Activated T-helper 1 cell treated with anti-CD3 and anti-CD28 coated beads, Interleukin-12 subunit alpha, Interleukin-12 subunit beta, Interleukin-2, Interleukin-4 antibody, amounts not matched to agents 30 ng/mL and 10 ng/mL and 1 ng/mL, durations not matched to agents 14 hours and 24 hours and 36 hours (primary cell): ENCODE measurements around the gene MYH16. TPM values are rescaled to one million over a fixed set of nuclear protein-coding genes. Genes with fewer than 3 reads are reported as not detected.
A peak's percentile ranks its signal among the peaks of the same experiment; 100 is the strongest.
"Not testable (repeated sequence)": the region's sequence is repeated elsewhere in the genome, so short reads cannot be mapped to it uniquely, and the experiment has no call there.

Experiments used
- DNase-seq: peaks from one replicate; pipeline ENCODE4 v3.0.0; 2021; ENCODE audit warnings: low spot score
- H3K27ac Mint-ChIP-seq: one replicate; pipeline ENCODE4 v1.8.0; 2021; ENCODE audit warnings: mild to moderate bottlenecking, mixed read lengths
- H3K27me3 Mint-ChIP-seq: one replicate; pipeline ENCODE4 v1.8.0; 2022; ENCODE audit warnings: mild to moderate bottlenecking, moderate library complexity, mixed read lengths; ENCODE audit not compliant: insufficient read depth
- H3K36me3 Mint-ChIP-seq: one replicate; pipeline ENCODE4 v1.8.0; 2021; ENCODE audit warnings: low read depth, mixed read lengths
- H3K4me1 Mint-ChIP-seq: one replicate; pipeline ENCODE4 v1.8.0; 2021; ENCODE audit warnings: low read depth, mixed read lengths
- H3K4me3 Mint-ChIP-seq: one replicate; pipeline ENCODE4 v1.8.0; 2021; ENCODE audit warnings: mild to moderate bottlenecking, moderate library complexity, mixed read lengths
- H3K9me3 Mint-ChIP-seq: one replicate; pipeline ENCODE4 v1.8.0; 2021; ENCODE audit warnings: mixed read lengths
- intact Hi-C: fragments of 100-400 bp; cut with micrococcal nuclease; formaldehyde crosslinking; loops from one replicate; pipeline ENCODE4 v1.15.1; 2024
- total RNA-seq: library from RNA; stranded (reverse); gene quantifications from 2 replicates; pipeline ENCODE4 v1.2.3, GENCODE V29; 2022

MYH16 gene
- total RNA-seq = not detected in 2 replicates

DNA sequence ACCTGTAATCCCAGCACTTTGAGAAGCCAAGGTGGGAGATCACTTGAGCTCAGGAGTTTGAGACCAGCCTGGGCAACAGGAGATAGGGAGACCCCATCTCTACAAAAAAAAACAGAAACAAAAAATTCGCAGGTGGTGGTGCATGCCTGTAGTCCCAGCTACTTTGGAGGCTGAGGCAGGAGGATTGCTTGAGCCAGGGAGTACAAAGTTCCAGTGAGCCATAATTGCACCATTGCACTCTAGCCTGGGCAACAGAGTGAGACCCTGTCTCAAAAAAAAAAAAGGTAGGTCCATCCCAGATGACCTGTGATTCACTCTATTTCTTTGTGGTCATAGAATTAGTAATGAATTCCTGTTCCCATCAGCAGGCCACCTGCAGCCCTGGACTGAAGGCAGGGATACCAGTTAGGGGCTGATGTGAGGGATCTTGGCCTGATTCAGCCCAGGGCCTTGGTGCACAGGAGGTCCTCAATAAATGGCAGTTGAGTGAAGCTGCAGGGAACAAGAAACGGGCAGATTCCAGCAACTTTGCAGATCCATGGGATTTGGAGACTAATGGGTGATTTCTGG lies at the start of gene MYH16:
MYH16 (plus strand) TSS at position 364 of the 570 bp plus-strand sequence.
- Mint-ChIP-seq H3K4me1 (peaks cover 11% of the 10 kb centered on the region), H3K4me3 (no peak within 1 kb of the TSS), H3K27ac (peak within 1 kb of the TSS; percentile 1), H3K9me3 (no peaks in the 10 kb centered on the region), H3K27me3 (peaks cover 2% of the 10 kb centered on the region), H3K36me3 (no peaks in the 10 kb centered on the region)
- DNase-seq = no peak
- intact Hi-C loops = no loop called here

DNA sequence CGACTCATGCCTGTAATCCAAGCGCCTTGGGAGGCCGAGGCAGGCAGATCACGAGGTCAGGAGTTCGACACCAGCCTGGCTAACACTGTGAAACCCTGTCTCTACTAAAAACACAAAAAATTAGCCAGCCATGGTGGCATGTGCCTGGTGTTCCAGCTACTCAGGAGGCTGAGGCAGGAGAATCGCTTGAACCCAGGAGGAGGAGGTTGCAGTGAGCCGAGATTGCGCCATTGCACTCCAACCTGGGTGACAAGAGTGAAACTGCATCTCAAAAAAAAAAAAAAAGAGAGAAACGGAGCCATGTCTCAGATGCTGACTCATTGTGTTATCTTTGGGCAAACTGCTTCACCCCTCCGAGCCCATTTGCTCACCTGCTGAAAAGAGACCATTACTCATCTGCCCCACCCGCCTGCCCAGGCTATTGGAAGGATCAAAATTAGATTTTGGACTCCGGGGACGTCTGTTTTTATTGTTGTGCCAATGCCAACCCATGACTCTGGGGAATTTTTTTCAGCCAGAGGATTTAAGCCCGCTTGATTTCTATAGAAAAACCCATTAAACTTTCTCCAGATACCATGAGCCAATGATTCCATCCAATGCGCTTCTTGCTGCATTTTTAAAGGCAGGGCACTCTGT lies 48.3 kb upstream of the MYH16 start:
- H3K27ac Mint-ChIP-seq, intact Hi-C loops, H3K27me3 Mint-ChIP-seq, H3K4me3 Mint-ChIP-seq, H3K9me3 Mint-ChIP-seq, DNase-seq, H3K36me3 Mint-ChIP-seq: not testable (repeated sequence)
- H3K4me1 Mint-ChIP-seq = peaks cover 12% of the 10 kb centered on the region

DNA sequence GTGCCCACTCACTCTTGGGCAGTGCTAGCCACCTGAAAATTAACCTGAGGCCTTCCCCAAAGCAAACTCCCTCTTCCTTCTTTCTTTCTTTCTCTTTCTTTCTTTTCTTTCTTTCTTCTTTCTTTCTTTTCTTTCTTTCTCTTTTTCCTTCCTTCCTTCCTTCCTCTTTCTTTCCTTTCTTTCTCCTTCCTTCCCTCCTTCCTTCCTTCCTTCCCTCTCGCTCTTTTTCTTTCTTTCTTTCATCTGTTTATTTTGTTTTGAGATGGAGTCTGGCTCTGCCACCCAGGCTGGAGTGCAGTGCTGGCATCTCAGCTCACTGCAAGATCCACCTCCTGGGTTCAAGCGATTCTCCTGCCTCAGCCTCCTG lies 47.8 kb upstream of the MYH16 start:
- no peak overlapping the region for H3K4me3 Mint-ChIP-seq
- H3K4me1 Mint-ChIP-seq = peaks cover 12% of the 10 kb centered on the region
- no peaks in the 10 kb centered on the region for H3K36me3 Mint-ChIP-seq
- H3K27ac Mint-ChIP-seq = no peak overlapping the region
- no peaks in the 10 kb centered on the region for H3K9me3 Mint-ChIP-seq
- H3K27me3 Mint-ChIP-seq = no peaks in the 10 kb centered on the region
- intact Hi-C loops = no loop called here
- no peak for DNase-seq

DNA sequence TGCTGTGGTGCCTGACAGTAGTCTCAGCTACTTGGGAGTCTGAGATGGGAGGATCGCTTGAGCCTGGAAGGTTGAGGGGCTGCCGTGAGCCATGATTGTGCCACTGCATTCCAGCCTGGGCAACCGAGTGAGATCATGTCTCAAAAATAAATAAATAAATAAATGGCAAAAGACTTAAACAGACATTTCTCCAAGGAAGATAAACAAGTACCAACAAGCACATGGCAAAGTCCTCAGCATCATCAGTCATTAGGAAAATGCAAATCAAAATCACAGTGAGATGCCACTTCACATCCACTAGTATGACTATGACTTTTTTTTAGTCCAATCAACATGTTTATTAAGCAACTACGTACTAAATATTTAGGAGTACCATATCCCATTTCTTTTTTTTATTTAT lies 43.4 kb upstream of the MYH16 start:
- intact Hi-C loops = no loop called here
- DNase-seq = no peak
- no peak overlapping the region for H3K27ac Mint-ChIP-seq

DNA sequence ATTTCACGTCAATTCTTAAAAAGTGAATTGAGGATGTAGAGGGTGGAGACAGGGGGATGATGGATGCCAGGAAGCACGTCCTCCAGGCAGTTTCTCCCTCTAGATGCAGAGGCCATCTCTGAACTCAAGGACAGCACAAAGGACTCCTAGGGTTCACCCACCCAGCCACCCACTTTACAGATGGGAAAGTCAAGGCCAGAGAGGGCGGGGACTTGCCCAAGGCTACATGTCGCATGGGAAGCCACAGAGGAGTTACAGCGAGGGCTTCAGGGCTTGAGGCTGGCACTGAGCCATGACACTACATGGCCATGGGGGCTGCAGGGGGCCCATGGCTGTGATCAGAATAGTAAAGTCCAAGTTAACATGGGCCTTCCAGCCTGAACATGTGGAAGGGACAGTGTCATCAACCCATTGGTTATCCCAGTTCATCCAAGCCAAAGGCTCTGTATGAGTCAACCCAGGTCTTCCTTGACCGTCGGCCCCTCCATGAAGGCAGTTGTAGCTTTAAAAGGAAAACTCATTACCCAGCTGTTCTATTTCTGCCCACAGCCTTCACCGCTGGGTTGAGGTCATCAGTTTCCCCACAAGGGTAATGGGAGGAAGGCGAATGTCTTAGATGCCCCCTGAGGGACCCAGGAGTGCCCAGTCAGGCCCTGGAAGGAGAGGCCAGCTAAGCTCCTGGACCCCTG lies 40.4 kb upstream of the MYH16 start:
- no peak for DNase-seq
- no peaks in the 10 kb centered on the region for H3K27me3 Mint-ChIP-seq
- intact Hi-C loops = no loop called here
- H3K4me3 Mint-ChIP-seq = no peak overlapping the region
- H3K27ac Mint-ChIP-seq = no peak overlapping the region
- no peaks in the 10 kb centered on the region for H3K9me3 Mint-ChIP-seq
- no peaks in the 10 kb centered on the region for H3K4me1 Mint-ChIP-seq
- no peaks in the 10 kb centered on the region for H3K36me3 Mint-ChIP-seq

More for the DNA sequence above, 43.4 kb upstream of the MYH16 start:
- H3K27me3 Mint-ChIP-seq = no peaks in the 10 kb centered on the region
- no peaks in the 10 kb centered on the region for H3K36me3 Mint-ChIP-seq
- peaks cover 9% of the 10 kb centered on the region for H3K4me1 Mint-ChIP-seq
- H3K4me3 Mint-ChIP-seq = no peak overlapping the region
- no peaks in the 10 kb centered on the region for H3K9me3 Mint-ChIP-seq

DNA sequence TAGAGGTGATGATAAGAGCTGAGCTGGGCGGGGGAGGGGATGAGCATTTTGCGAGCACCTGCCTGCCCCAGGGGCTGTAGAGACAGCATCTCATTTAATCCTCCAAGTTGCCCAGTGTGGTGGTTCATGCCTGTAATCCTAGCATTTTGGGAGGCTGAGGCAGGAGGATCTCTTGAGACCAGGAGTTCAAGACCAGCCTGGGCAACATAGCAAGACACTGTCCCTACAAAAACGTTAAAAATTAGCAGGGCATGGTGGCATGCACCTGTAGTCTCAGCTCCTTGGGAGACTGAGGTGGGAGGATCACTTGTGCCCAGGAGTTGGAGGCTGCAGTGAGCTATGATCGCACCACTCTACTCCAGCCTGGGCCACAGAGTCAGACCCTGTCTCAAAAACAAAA lies 39.7 kb upstream of the MYH16 start:
- DNase-seq, H3K4me3 Mint-ChIP-seq, H3K4me1 Mint-ChIP-seq, H3K9me3 Mint-ChIP-seq, H3K36me3 Mint-ChIP-seq, H3K27ac Mint-ChIP-seq, intact Hi-C loops, H3K27me3 Mint-ChIP-seq: not testable (repeated sequence)

DNA sequence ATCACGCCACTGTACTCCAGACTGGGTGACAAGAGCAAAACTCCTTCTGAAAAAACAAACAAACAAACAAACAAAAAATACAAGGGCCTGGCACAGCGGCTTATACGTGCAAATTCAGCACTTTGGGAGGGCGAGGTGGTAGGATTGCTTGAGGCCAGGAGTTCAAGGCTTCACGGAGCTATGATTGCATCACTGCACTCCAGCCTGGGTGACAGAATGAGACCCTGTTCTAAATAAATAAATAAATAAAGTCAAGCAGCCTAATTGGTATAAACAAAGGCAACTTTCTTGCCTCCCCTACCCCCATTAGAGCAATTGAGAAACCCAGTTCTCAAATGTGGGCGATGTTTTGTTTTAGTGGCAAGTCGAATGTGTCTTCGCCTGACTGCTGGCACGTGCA lies 38.5 kb upstream of the MYH16 start:
- H3K9me3 Mint-ChIP-seq = no peaks in the 10 kb centered on the region

DNA sequence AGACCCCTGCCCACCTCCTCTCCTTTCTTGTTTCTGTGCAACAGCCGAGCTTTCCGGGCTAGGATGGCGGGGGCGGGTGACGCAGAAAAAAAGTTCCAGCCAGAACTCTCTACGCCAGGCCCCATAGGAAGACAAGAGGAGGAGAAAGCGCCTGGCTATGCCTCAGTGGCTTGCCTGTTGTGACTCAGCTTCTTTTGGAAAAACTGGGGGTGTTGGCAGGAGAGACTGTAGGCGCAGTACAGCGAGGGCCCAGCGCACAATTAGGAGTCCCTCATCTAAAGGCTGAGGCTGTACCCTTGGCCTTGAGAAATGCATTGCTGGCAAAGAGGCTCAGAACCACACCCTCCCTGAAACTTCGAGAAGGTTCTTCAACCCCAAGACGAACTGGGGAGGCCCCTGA lies 36.7 kb upstream of the MYH16 start:
- no peaks in the 10 kb centered on the region for H3K9me3 Mint-ChIP-seq
- H3K4me3 Mint-ChIP-seq = no peak overlapping the region
- H3K27ac Mint-ChIP-seq = no peak overlapping the region
- no peaks in the 10 kb centered on the region for H3K4me1 Mint-ChIP-seq
- intact Hi-C loops = no loop called here
- peaks cover 5% of the 10 kb centered on the region for H3K27me3 Mint-ChIP-seq
- no peaks in the 10 kb centered on the region for H3K36me3 Mint-ChIP-seq
- DNase-seq = no peak

More for the DNA sequence above, 38.5 kb upstream of the MYH16 start:
- Mint-ChIP-seq H3K4me3 (no peak overlapping the region), H3K4me1 (no peaks in the 10 kb centered on the region), H3K27ac (no peak overlapping the region), H3K27me3 (peaks cover 2% of the 10 kb centered on the region), H3K36me3 (no peaks in the 10 kb centered on the region)
- DNase-seq = no peak
- intact Hi-C loops = no loop called here

DNA sequence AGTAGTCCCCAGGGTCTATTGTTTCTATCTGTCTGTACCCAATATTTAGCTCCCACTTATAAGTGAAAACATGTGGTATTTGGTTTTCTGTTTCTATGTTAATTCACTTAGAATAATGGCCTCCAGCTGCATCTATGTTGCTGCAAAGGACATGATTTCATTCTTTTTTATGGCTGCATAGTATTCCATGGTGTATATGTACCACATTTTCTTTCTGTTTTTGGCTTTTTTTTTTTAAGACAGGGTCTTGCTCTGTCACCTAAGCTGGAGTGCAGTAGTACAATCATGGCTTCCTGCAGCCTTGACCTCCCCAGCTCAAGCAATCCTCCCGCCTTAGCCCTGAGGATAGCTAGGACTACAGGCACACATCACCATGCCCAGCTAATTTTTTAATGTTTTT lies 34.8 kb upstream of the MYH16 start:
- H3K4me1 Mint-ChIP-seq, H3K27ac Mint-ChIP-seq, intact Hi-C loops, H3K4me3 Mint-ChIP-seq, H3K27me3 Mint-ChIP-seq, H3K9me3 Mint-ChIP-seq, H3K36me3 Mint-ChIP-seq, DNase-seq: not testable (repeated sequence)

DNA sequence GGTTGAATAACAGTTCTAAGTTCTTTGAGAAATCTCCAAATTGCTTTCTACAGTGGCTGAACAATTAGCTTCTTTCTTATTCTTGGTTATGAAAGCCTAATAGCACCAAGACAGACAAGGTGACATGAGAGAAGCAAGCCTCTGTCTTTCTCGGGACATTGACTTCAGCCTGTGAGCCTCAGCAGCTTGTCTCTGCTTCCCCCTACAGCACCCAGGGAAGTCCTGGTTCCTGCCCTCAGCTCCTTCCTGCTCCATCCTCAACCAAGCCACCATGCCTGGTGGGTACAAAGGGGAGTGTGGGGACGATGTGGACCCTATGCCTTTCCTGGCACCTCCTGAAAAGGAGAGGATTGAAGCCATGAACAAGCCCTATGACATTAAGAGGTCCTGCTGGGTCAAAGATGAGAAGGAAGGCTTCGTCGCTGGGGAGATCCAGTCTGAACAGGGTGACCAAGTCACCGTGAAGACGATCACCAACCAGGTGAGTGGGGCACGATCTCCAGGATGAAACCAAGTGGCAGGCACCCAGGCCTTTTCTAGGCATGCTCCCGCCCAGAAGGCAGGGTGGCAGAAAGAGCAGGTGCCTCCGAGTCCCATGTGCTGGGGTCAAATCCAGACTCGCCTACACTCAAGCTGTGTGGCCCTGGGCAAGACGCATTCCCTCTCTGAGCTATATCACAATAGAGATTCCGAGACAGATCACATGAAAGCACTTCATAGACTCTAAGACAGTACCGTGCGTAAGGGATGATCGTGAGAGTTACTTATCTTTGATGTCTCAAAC lies 33.9 kb upstream of the MYH16 start:
- no peak for DNase-seq
- Mint-ChIP-seq H3K9me3 (no peaks in the 10 kb centered on the region), H3K4me3 (no peak overlapping the region), H3K27ac (no peak overlapping the region), H3K27me3 (peaks cover 5% of the 10 kb centered on the region), H3K36me3 (no peaks in the 10 kb centered on the region), H3K4me1 (no peaks in the 10 kb centered on the region)
- intact Hi-C loops = no loop called here

DNA sequence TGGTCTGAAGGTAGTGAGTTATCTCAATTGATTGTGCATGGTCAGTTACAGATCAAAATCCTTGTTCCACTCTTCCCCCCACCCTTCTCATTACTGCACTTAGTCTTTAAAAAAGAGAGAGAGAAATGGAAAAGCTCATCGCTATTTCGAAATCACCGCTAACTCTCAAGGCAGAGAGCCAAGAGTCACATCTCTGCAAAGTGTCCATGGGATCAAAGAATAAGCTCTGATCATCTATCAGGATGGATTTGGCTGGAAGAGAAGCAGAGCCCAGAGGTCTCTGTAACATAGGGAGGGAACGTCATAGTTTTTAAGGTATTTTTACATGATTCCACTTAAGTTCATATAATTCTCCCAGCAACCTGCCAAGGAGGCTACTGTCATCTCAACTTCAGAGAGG lies 30.0 kb upstream of the MYH16 start:
- intact Hi-C loops = no loop called here
- DNase-seq = no peak
- Mint-ChIP-seq H3K27ac (no peak overlapping the region), H3K4me3 (no peak overlapping the region), H3K36me3 (no peaks in the 10 kb centered on the region), H3K9me3 (no peaks in the 10 kb centered on the region), H3K4me1 (no peaks in the 10 kb centered on the region), H3K27me3 (peaks cover 5% of the 10 kb centered on the region)

DNA sequence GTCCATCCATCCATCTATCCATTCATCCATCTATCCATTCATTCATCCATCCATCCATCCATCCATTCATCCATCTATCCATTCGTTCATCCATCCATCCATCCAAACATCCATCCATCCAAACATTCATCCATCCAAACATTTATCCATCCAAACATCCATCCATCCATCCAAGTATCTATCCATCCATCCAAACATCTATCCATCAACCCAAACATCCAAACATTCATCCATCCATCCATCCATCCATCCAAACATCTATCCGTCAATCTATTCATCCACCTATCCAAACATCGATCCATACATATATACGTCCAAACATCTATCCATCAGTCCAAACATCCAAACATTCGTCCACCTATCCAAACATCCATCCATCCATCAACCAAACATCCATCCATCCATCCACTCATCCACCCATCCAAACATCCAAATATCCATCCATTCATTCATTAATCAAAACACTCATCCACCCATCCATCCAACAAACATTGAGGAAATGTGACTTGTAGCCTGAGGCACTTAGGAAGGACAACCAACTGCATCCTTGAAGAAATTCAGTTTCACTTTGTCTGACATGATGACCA lies 28.8 kb upstream of the MYH16 start:
- intact Hi-C loops = no loop called here
- H3K36me3 Mint-ChIP-seq = no peaks in the 10 kb centered on the region
- DNase-seq = no peak
- peaks cover 5% of the 10 kb centered on the region for H3K27me3 Mint-ChIP-seq
- H3K27ac Mint-ChIP-seq = no peak overlapping the region
- no peak overlapping the region for H3K4me3 Mint-ChIP-seq
- no peaks in the 10 kb centered on the region for H3K9me3 Mint-ChIP-seq
- H3K4me1 Mint-ChIP-seq = no peaks in the 10 kb centered on the region

DNA sequence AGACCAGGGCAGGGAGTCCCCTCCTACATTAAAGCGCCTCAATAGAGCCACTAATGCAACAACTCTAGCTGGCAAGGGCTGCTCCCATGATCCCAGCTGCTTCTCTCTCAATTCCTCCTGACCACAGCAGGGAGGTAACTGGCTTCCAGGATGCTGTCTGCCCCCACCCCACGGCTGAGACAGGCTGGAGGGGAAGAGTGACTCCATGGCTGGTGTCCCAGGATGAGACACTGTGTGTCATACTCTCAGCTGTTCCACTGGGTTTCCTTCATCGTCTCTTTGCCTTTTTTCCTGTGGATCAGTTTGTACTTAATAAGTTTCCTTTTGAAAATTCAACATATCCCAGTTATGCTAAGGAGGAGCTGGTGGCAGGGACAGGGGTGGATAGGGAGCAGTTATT lies 27.7 kb upstream of the MYH16 start:
- Mint-ChIP-seq H3K9me3 (no peaks in the 10 kb centered on the region), H3K4me1 (no peaks in the 10 kb centered on the region), H3K36me3 (no peaks in the 10 kb centered on the region), H3K4me3 (no peak overlapping the region), H3K27me3 (peaks cover 2% of the 10 kb centered on the region), H3K27ac (no peak overlapping the region)
- intact Hi-C loops = no loop called here
- DNase-seq = no peak
